Coronary artery (tissue), 2 donors: ENCODE results near the gene MXRA7.

Source experiments
- DNase-seq: peaks from one replicate; pipeline ENCODE4 v3.0.0-alpha.2; 2017; ENCODE audit warnings: low spot score
- H3K27ac ChIP-seq, 2 donors: fragments of 200-600 bp; sonication (generic); one replicate each; pipeline ENCODE4 v1.5.1; 2016 to 2019
- H3K4me3 ChIP-seq: fragments of 200-600 bp; sonication (generic); 2 replicates; pipeline ENCODE4 v1.5.1; 2016; ENCODE audit warnings: mild to moderate bottlenecking, moderate library complexity
- CTCF ChIP-seq: fragments of 200-600 bp; sonication (generic); IDR thresholded peaks from one replicate; pipeline ENCODE4 v1.5.1; 2019; ENCODE audit warnings: antibody characterized with exemption

The MXRA7 gene

GRCh38 chr17:76710863-76711611, at the start of gene MXRA7:
Gene MXRA7 (minus strand): TSS chr17:76710965. CDS start chr17:76710946, 19 bp downstream.
- DNase-seq: peak; percentile 90
- H3K27ac ChIP-seq: peak within 1 kb of the TSS; percentile 96 to 99
- peak within 1 kb of the TSS; percentile 99 for H3K4me3 ChIP-seq
- TF ChIP-seq CTCF: no peak

GRCh38 chr17:76758570-76758969, 47.8 kb upstream of the MXRA7 start:
- no peak overlapping the region for H3K27ac ChIP-seq
- no peak overlapping the region for H3K4me3 ChIP-seq
- no peak for TF ChIP-seq CTCF
- no peak for DNase-seq

- TF ChIP-seq CTCF: no peak
- Histone ChIP-seq H3K27ac (no peak overlapping the region), H3K4me3 (no peak overlapping the region)
- DNase-seq: no peak
Observed at GRCh38 chr17:76757256-76757655, 46.5 kb upstream of the MXRA7 start.

GRCh38 chr17:76755285-76755684, 44.5 kb upstream of the MXRA7 start:
- DNase-seq: no peak
- no peak for TF ChIP-seq CTCF
- no peak overlapping the region for H3K27ac ChIP-seq
- no peak overlapping the region for H3K4me3 ChIP-seq

GRCh38 chr17:76753061-76753961, 42.5 kb upstream of the MXRA7 start:
- TF ChIP-seq CTCF: no peak

GRCh38 chr17:76752006-76752405, 41.2 kb upstream of the MXRA7 start:
- Histone ChIP-seq H3K4me3 (no peak overlapping the region), H3K27ac (no peak overlapping the region)
- TF ChIP-seq CTCF: no peak
- no peak for DNase-seq

More at GRCh38 chr17:76753061-76753961, 42.5 kb upstream of the MXRA7 start:
- Histone ChIP-seq H3K27ac (no peak overlapping the region), H3K4me3 (no peak overlapping the region)
- no peak for DNase-seq
